ENCODE data around the gene ATE1. TPM values are rescaled to one million over a fixed set of nuclear protein-coding genes. Genes with fewer than 3 reads are reported as not detected.
"Not testable (repeated sequence)": the region's sequence is repeated elsewhere in the genome, so short reads cannot be mapped to it uniquely, and the experiment has no call there.

Gene ATE1
- total RNA-seq, 1 donor from 2014 or later = 83.1 TPM

DNA sequence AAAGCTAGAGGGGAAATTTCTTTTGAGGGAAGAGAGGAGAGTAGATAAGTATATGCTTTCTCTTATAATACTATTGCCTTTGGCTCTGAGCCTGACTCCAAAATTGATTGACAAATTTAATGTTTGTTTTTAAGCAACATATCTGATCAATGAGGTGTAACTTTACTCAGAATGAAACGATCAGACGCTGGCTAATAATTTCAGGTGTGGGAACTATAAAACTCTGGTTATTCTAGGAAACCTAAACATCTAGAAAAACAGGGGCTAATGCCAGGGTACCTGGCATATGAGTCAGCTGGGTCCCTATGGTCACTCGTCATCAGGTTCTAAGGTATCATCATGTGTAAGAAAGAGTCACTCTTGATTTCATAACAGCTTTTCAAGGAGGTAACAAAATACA, 139.7 kb downstream of the ATE1 start:
- DNase-seq = no peak

DNA sequence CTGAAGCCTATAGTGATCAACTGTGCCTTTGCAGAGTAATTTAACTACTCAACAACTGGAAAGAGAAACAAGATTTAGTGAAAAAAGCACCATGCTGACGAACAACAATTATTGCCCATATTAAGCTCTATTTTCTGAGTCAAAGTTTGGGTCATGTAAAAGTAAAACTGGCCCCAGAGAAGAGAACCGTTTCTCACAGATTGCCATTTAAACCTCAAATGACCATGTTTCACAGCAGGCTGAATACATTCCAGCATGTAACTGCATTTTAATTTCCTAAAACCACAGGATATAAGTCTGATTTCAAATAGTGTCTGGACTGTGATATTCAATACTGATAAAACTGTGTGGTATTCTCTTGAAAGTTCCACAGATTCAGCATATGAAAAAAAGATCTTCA, 140.7 kb downstream of the ATE1 start:
- no peak for DNase-seq

GRCh38 chr10:121783782-121784372, 144.0 kb downstream of the ATE1 start:
- DNase-seq = no peak

DNA sequence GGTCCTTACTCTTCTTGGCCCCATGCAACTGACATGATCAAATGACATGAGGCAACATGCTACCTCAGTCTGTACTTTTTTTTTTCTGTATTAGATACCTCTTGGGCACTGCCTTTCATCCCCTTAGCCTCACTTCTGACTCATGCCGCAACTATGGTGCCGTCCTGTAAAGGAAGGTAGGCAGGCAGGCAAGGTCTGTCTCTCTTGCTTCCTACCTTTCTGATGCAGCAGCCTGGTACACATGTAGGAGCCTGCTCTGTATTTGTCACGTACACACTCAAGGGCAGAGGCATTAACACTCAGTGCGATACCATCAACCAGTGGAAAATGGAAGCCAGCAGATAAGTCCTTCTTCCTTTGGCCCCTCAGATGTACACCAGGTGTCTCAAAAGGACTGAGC, 146.7 kb downstream of the ATE1 start:
- DNase-seq = no peak

- DNase-seq = peak; percentile 62
Measured at GRCh38 chr10:121774813-121775212, 153.0 kb downstream of the ATE1 start.

DNA sequence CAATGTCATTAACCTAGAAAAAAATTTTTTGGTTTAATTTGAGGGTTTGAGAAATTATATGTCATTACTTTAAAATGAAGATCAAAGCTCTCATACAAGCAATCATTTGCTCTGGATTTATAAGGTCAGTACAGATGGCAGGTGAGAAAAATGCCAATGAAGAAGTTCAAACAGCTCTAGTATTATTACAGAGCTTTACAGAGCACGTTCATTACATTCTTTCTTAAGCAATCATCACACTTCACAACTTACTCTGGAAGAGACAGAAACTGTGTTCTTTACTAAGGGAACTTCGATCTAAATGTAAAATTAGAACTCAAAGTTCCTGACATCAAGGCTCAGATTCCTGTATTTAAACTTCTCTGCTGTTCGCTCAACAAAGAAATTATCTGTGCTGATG, 153.4 kb downstream of the ATE1 start:
- no peak for DNase-seq

- no peak for DNase-seq
Measured at GRCh38 chr10:121772884-121773283, 154.9 kb downstream of the ATE1 start.

DNA sequence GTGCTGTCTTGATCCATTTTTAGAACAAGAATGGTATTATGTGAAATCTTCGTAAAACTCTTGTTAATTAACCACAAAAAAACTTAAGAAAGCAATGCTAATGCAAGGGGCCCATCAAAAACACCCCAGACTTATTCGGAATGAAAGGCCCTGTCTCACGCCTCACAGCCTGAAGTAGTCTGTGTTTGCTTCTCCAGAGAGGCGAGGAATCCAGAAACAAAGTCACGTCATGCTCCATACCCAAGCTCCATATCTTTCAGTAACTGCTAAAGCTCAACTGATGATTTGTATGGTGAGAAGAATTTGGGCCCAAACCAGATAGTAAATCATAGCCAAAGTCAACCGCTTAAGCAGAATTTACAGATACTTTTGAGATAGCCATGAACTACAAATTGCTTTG, 155.4 kb downstream of the ATE1 start:
- no peak for DNase-seq

DNA sequence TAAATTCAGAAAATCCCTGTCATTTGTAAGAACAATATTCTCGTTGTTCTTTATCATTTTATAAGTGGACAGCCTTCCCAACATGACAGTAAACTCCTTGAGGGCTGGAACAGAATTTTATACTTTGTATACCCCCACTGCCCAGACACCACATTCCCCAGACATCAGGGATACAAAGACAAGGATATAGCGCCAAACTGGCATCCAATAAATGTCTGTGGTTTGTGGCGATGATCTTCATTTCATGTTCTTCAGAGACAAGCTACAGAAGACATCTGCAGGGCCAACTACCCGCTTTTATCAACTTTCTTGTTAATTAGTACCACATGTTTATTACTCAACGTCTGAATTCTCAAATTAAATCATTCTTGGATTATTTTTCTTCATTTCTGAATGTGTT, 155.9 kb downstream of the ATE1 start:
- no peak for DNase-seq

DNA sequence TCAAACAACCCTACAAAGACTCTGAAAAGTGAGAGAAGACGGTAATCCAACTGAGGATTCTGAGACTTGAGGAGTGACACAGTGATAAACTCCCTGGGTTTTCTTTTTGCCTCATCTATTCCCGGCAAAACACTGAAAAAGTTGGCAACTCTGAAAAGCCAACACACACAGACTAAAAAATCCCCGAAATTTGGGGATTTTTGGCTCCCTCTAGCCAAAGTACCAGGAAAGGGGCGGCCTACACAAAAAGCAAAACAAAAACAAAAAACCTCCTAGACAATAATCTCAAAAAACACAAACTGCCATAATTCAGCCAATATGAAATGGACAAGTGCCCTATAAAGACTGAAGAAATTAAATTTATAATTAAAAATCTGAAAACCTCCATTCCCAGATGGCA, 161.4 kb downstream of the ATE1 start:
- no peak for DNase-seq

- DNase-seq = no peak
Measured at GRCh38 chr10:121765204-121765603, 162.6 kb downstream of the ATE1 start.

GRCh38 chr10:121764233-121764942, 163.4 kb downstream of the ATE1 start:
- no peak for DNase-seq

GRCh38 chr10:121757241-121757640, 170.6 kb downstream of the ATE1 start:
- DNase-seq = not testable (repeated sequence)

- DNase-seq = not testable (repeated sequence)
Measured at GRCh38 chr10:121755496-121755895, 172.3 kb downstream of the ATE1 start.

GRCh38 chr10:121754666-121755065, 173.2 kb downstream of the ATE1 start:
- no peak for DNase-seq

DNA sequence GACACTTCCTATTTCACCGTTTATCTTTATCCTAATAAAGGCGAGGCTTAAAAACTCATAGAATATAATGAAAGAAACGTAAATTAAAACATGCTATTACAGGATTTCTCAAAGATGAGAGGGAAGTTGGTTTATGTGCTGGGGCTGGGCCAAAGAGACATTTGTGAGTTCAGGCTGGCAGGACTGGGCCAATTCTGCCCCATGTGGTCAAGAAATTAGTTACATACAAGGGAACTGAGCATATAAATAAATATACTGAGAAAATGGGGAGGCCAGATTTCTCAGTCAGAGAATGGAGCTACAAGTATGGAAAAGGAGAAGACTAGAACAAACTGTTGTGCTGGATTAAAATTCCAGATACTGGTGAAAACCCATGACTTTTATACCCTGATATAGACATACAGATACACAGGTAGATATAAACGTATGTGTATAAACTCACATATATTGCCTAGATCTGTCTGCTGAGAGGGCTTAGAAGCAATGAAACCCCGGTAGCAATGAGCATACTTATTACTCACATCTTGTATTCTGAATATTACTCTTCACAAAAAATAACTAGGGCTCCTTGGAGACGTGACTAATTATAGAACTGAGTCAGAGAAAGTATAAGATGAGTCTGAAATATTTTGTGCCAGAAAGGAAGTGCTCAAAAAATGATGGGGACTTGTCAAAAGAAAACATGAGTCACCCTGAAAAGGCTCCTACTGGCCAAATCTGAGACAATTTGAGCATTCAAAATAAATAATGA, 173.9 kb downstream of the ATE1 start:
- no peak for DNase-seq

- DNase-seq = no peak
Measured at GRCh38 chr10:121751191-121751760, 176.6 kb downstream of the ATE1 start.

DNA sequence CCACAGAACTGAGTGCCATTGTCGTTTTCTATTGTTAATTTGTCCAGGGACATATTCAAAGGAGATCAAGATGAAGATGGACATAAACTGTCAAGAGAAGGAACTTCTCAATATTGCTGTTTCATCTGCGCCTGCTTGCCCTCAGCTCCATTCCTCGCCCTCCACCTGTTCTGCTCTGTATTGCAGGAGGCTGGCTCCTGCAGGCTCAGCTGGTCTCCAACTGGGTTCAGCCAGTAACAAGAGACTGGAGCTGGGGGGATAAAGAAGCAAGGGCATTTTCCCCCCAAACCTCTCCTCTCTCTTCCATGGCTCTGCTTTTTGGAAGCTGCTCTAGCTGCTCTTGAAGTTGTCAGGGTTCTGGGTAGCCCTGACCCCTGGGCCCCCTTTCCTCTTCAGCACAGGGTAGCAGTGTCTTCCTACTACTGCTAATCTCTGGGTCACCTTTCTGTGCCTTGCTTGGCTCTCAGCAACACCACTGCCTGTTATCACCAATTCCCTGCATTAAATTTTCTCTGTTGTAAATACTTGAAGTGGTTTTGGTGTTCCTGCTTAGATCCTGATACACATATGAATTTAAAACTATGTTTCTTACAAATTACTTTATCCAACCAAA, 180.6 kb downstream of the ATE1 start:
- DNase-seq = no peak

DNA sequence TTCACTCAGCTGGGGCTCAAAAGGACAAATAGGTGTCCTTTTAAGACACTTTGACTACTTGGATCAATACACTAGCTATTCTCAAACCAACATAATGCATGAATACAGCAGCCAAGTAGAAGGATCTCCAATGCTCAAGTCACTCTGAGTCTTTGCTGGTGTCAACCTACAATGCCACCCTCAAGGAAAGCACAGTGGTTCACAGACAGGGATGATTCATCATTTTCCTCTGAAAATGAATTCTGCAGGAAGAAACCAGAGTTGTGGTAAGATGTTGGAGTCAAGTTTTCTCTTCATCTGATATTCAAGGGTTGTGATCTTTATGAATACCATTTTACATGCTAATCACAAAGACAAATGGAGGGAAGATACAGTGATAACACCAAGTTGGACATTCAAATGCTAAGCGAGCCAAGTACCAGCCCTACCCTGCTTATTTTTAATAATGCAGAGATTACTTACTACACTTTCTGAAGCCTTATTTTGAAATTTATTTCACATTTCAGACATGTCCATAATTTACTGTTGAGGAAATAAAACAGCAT, 186.5 kb downstream of the ATE1 start:
- no peak for DNase-seq

DNA sequence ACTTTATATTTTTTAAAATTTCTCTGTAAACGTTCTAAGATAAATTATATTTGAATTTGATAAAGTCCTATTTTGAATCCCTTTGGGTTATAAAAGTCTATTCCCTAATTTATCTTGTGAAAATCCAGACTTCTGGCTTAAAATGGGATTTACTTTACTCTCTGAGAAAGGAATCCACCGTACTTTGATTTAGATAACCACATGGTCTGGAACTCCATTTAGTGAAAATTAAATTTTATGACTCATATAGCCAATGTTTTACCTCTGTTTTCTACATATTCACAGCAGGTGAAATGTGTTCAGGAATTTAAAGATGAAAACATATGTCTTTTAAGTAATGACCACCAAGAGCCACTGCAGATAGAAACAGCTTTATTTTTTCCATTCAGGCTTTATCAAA, 187.8 kb downstream of the ATE1 start:
- no peak for DNase-seq

GRCh38 chr10:121739114-121739513, 188.7 kb downstream of the ATE1 start:
- no peak for DNase-seq

DNA sequence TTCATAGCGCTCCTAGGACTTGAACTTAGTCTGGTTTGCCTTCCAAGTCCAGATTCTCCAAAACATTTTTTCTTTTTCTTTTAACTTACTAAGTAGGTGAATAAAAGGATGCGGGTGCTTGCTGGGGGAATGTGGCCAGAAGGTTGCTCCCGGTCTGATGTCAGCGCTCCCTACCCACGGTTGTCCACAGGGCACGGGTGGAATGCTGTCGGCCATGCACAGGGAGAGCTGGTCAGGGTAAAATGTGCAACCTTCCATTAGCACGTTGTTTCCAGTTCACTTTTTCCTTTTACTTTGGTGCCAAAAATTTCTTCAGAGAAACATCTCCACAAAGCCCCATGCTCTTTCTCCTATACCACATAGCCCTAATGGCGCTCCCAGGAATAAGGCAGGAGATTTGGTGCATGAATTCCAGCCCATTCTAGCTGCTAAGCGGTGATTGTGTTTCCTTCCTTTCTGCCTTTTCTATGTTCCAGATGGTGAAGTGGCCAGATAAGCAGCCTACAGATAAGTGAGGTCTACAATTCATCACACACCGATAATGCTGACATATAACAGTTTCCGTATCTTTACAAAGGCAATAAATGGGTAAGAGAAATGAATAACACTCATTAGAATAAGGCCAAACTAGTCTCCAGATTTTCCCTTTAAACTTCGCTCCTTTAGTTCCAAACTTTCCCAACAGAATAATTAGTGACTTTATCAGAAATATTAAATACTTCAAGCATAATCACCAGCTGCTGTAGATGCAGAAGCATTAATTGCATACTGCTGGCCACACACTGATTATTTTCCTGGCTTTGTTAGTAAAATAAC, 191.3 kb downstream of the ATE1 start:
- no peak for DNase-seq

All from tongue (tissue), 2 donors.